ENCODE measurements around the gene C1orf185.
A peak's percentile ranks its signal among the peaks of the same experiment; 100 is the strongest.
"Not testable (repeated sequence)": the region's sequence is repeated elsewhere in the genome, so short reads cannot be mapped to it uniquely, and the experiment has no call there.

The C1orf185 gene

GRCh38 chr1:51139474-51139873, 37.4 kb downstream of the C1orf185 start:
- DNase-seq, result no peak

- DNase-seq, result no peak
Measured at GRCh38 chr1:51147394-51147793, 45.4 kb downstream of the C1orf185 start.

- DNase-seq, result no peak
Measured at GRCh38 chr1:51154776-51155175, 52.7 kb downstream of the C1orf185 start.

- no peak for DNase-seq
Measured at GRCh38 chr1:51156752-51157151, 54.7 kb downstream of the C1orf185 start.

GRCh38 chr1:51157395-51157794, 55.4 kb downstream of the C1orf185 start:
- no peak for DNase-seq

GRCh38 chr1:51158263-51158662, 56.2 kb downstream of the C1orf185 start:
- no peak for DNase-seq

- not testable (repeated sequence) for DNase-seq
Measured at GRCh38 chr1:51162560-51162959, 60.5 kb downstream of the C1orf185 start.

GRCh38 chr1:51165540-51165939, 63.5 kb downstream of the C1orf185 start:
- DNase-seq, result no peak

GRCh38 chr1:51168266-51168845, 66.3 kb downstream of the C1orf185 start:
- DNase-seq, result no peak

GRCh38 chr1:51168936-51169335, 66.9 kb downstream of the C1orf185 start:
- no peak for DNase-seq

GRCh38 chr1:51170342-51170741, 68.3 kb downstream of the C1orf185 start:
- no peak for DNase-seq

GRCh38 chr1:51172811-51173210, 70.8 kb downstream of the C1orf185 start:
- DNase-seq, result no peak

- DNase-seq, result no peak
Measured at GRCh38 chr1:51175278-51175677, 73.2 kb downstream of the C1orf185 start.

GRCh38 chr1:51177988-51178387, 76.0 kb downstream of the C1orf185 start:
- DNase-seq, result not testable (repeated sequence)

- DNase-seq, result no peak
Measured at GRCh38 chr1:51188230-51188629, 86.2 kb downstream of the C1orf185 start.

- peak; percentile 71 for DNase-seq
Measured at GRCh38 chr1:51189421-51190073, 87.5 kb downstream of the C1orf185 start.

GRCh38 chr1:51190961-51191360, 88.9 kb downstream of the C1orf185 start:
- no peak for DNase-seq

GRCh38 chr1:51192213-51192843, 90.3 kb downstream of the C1orf185 start:
- peak; percentile 68 for DNase-seq

- DNase-seq, result no peak
Measured at GRCh38 chr1:51193564-51193963, 91.5 kb downstream of the C1orf185 start.
